HepG2 (cell line): Measurements from ENCODE around the gene ADARB2.

Experiments
- CTCF ChIP-seq: sonication (generic); formaldehyde crosslinking; IDR thresholded peaks from 2 replicates; pipeline ENCODE4 v1.5.0; 2020; ENCODE audit warnings: mild to moderate bottlenecking, missing genetic modification reagents, moderate library complexity
- FOSL1 ChIP-seq: sonication (generic); formaldehyde crosslinking; IDR thresholded peaks from 2 replicates; pipeline ENCODE4 v1.9.0; 2021; ENCODE audit warnings: missing genetic modification reagents, borderline replicate concordance
- HOMEZ ChIP-seq: IDR thresholded peaks from 2 replicates; pipeline ENCODE4 v1.6.1; 2016; ENCODE audit warnings: low read depth
- MAX ChIP-seq: IDR thresholded peaks from 2 replicates; pipeline ENCODE4 v1.6.1; 2012; ENCODE audit warnings: inconsistent platforms
- POLR2G ChIP-seq: fragments of 200-400 bp; formaldehyde crosslinking; IDR thresholded peaks from 2 replicates; pipeline ENCODE4 v1.6.1; 2018; ENCODE audit warnings: mild to moderate bottlenecking, low read depth, low read length, moderate library complexity
- REST ChIP-seq, 2 experiments: IDR thresholded peaks; 2 replicates each; pipeline ENCODE4 v1.6.1; 2011 to 2012; ENCODE audit warnings: low read length in 2 of 2, borderline replicate concordance in 1 of 2, low read depth in 1 of 2, mild to moderate bottlenecking in 1 of 2, moderate library complexity in 1 of 2
- SIX1 ChIP-seq: sonication (generic); formaldehyde crosslinking; IDR thresholded peaks from 2 replicates; pipeline ENCODE4 v1.4.0; 2020; ENCODE audit warnings: missing genetic modification reagents, borderline replicate concordance
- SUZ12 ChIP-seq: fragments of 150-350 bp; IDR thresholded peaks from 2 replicates; pipeline ENCODE4 v1.6.1; 2014; ENCODE audit warnings: low read depth, low read length
- TBL1XR1 ChIP-seq: fragments of 150-350 bp; IDR thresholded peaks from 2 replicates; pipeline ENCODE4 v1.6.1; 2014; ENCODE audit warnings: borderline replicate concordance, low read length; ENCODE audit not compliant: partially characterized antibody
- YY1 ChIP-seq: IDR thresholded peaks from 2 replicates; pipeline ENCODE4 v1.6.1; 2011; ENCODE audit warnings: low read length, low read depth, moderate library complexity, mild to moderate bottlenecking; ENCODE audit not compliant: insufficient read depth, insufficient replicate concordance
- ZMYM3 ChIP-seq: sonication (generic); formaldehyde crosslinking; IDR thresholded peaks from 2 replicates; pipeline ENCODE4 v1.5.1; 2020; ENCODE audit warnings: mild to moderate bottlenecking, missing genetic modification reagents
- ZNF451 ChIP-seq: sonication (generic); formaldehyde crosslinking; IDR thresholded peaks from 2 replicates; pipeline ENCODE4 v1.5.0; 2020; ENCODE audit warnings: mild to moderate bottlenecking, missing genetic modification reagents
- ZNF496 ChIP-seq: sonication (generic); formaldehyde crosslinking; IDR thresholded peaks from 2 replicates; pipeline ENCODE4 v1.8.1; 2023; ENCODE audit warnings: mild to moderate bottlenecking, moderate library complexity, missing genetic modification reagents; ENCODE audit not compliant: insufficient replicate concordance
- ZNF589 ChIP-seq: sonication (generic); formaldehyde crosslinking; conservative IDR thresholded peaks from 2 replicates; pipeline ENCODE4 v1.8.0; 2022; ENCODE audit warnings: mild to moderate bottlenecking, moderate library complexity, missing genetic modification reagents

- TF ChIP-seq SIX1 (CRISPR knock-in tag), result no peak
- TF ChIP-seq ZNF496, result no peak
- no peak for TF ChIP-seq REST (IDR thresholded peaks at IDR 0.05; ENCODE audit: borderline replicate concordance in 1 of 2, low read depth in 1 of 2, low read length in 2 of 2)
- TF ChIP-seq CTCF (CRISPR knock-in tag), result no peak
- TF ChIP-seq SUZ12, result no peak
- TF ChIP-seq HOMEZ, result no peak
- TF ChIP-seq YY1, result no peak
- no peak for TF ChIP-seq MAX
- TF ChIP-seq ZNF451 (CRISPR knock-in tag), result no peak
- no peak for TF ChIP-seq TBL1XR1
- no peak for TF ChIP-seq POLR2G
- no peak for TF ChIP-seq ZNF589 (CRISPR knock-in tag)
- TF ChIP-seq FOSL1 (CRISPR knock-in tag), result no peak
- TF ChIP-seq ZMYM3 (CRISPR knock-in tag), result no peak
Observed at GRCh38 chr10:1287971-1288401, 449.3 kb downstream of the ADARB2 start.
